KG1 (cell line): ENCODE data around the gene SETD1B.
A peak's percentile ranks its signal among the peaks of the same experiment; 100 is the strongest.
"Not testable (repeated sequence)": the region's sequence is repeated elsewhere in the genome, so short reads cannot be mapped to it uniquely, and the experiment has no call there.

Experiments used
- DNase-seq: peaks from one replicate; lab custom pipeline; 2025; lab: John Stamatoyannopoulos, UW

SETD1B gene

DNA sequence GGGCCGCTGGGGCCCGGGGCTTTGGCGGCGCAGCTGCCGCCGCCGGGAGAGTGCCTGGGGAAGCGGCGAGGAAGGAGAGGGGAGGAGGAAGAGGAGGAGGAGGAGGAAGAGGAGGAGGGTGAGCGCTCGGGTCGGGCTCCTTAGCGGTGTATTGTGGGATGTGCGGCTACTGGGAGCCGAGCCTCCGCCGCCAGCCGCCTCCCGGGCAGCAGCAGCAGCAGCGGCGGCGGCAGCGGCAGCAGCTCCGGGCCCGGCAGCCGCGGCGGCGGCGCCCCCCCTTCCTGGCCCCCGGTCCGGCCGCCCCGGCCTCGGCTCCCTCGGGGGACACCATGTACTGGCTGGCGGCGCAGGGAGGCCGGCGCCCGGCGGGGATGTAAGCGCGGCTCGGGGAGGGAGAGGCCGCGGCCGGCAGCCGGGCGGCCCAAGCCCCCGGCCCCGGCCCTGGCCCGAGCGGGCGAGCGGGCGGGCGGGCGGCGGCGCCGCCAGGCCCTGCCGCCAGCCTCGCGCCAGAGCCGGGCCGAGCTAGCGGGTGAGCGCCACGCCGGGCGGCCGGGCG, at the start of gene SETD1B:
TSS of gene SETD1B (plus strand) at position 149 of the 556 bp plus-strand sequence. CDS start 729 bp downstream, outside the sequence.
- no peak for DNase-seq

DNA sequence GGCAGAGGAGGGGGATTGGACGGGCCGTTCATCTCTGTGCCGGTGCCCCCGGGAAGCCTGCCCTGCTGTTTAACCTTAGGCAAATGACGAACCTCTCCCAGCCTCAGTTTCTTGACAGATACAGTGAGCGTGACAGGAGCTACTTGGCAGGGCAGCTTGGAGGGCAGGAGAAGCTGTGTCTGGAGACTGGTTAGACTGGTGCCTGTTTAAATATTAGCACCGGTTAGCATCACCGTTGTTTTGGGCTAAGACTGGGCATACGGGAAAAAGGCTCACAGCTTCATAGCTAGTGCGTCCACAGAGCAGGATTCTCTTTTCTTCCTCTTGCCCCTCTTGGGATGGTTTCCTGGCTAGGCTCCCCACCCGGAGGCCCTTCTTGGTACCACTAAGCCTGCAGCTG, 49.0 kb upstream of the SETD1B start:
- no peak for DNase-seq

GRCh38 chr12:121755591-121755990, 48.2 kb upstream of the SETD1B start:
- DNase-seq = no peak

DNA sequence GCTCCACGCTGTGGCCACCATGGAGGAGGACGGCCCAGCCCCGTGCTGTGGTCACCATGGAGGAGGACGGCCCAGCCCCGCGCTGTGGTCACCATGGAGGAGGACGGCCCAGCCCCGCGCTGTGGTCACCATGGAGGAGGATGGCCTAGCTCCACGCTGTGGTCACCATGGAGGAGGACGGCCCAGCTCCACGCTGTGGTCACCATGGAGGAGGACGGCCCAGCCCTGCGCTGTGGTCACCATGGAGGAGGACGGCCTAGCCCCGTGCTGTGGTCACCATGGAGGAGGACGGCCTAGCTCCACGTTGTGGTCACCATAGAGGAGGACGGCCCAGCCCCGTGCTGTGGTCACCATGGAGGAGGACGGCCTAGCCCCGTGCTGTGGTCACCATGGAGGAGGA, 45.3 kb upstream of the SETD1B start:
- not testable (repeated sequence) for DNase-seq

GRCh38 chr12:121762269-121762668, 41.5 kb upstream of the SETD1B start:
- no peak for DNase-seq

GRCh38 chr12:121764808-121765207, 39.0 kb upstream of the SETD1B start:
- DNase-seq = no peak

DNA sequence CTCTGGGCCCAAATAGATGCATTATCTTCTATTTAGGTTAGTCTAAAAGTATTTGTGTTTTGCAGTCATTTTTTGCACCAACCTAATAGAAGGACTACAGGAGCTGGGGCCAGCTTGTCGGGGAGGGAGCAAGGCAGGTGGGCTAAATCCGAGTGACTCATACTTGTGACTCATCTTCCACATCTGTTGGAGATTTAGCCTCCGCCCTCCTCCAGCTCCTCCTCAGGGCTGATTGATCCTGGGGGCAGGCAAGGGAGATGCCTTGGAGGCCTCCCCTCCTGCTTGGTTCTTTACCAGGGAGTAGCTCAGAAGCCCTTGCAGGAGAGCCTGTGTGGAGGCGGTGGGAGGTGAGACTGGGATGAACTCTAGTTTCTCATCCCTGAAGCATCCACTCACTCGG, 38.2 kb upstream of the SETD1B start:
- no peak for DNase-seq

DNA sequence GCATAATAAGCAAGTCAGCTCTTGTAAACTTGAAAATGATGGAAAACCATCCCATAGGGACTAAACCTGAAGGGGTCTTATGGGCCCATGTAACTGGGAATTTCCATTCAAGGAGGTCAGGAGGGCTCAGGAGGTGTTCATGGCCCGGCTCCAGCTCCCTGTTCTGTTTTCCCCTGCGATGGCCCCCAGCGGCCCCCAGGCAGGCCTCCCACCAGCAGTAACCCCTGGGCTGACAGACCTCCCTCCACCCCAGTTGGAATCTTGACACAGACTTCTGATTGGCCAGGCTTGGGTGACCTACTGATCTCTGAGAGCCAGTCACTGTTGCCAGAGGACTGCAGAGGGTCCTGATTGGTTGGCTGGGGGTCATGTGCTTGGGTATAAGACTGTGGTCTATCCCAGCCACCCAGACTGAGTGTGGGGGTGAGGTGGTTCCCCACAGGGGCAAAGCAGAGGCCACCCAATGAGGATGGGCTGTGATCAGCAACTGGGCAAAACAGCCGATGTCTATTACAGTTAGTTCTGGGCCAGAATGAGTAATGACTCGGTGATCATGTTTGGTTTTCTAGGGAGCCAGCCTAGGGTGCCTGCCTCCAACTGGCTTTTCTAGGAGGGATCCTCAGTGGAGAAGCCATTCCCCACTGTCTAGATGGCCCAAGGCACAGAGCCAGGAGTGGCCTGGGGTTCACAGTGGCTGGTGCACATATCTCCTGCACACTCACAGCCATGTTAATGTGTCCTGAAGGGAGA, 37.3 kb upstream of the SETD1B start:
- no peak for DNase-seq

- no peak for DNase-seq
These were observed 36.2 kb upstream of the SETD1B start for GRCh38 chr12:121767525-121768016.

GRCh38 chr12:121769297-121769830, 34.4 kb upstream of the SETD1B start:
- DNase-seq = no peak

DNA sequence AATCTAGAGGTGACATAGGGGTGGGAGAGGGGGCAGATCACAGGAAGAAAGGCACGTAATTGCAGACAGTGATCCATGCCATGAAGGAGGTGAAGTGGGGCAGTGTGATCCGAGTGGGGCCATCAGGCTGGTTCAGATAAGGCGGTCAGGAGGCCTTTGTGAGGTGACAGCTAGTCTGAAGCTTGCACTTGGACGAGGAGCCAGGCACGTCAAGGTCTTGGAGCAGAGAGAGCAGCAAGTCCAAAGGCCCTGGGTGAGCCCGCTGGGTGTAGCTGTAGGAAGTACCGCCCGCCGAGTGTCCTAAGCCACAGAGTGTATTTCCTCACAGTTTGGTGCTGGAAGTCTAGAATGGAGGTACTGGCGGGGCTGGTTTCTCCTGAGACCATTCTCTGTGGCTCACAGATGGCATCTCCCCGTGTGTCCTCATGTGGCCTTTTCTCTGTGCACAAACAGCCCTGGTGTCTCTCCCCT, 33.9 kb upstream of the SETD1B start:
- no peak for DNase-seq

GRCh38 chr12:121770388-121770787, 33.4 kb upstream of the SETD1B start:
- no peak for DNase-seq

- no peak for DNase-seq
These were observed 32.8 kb upstream of the SETD1B start for GRCh38 chr12:121770813-121771625.

DNA sequence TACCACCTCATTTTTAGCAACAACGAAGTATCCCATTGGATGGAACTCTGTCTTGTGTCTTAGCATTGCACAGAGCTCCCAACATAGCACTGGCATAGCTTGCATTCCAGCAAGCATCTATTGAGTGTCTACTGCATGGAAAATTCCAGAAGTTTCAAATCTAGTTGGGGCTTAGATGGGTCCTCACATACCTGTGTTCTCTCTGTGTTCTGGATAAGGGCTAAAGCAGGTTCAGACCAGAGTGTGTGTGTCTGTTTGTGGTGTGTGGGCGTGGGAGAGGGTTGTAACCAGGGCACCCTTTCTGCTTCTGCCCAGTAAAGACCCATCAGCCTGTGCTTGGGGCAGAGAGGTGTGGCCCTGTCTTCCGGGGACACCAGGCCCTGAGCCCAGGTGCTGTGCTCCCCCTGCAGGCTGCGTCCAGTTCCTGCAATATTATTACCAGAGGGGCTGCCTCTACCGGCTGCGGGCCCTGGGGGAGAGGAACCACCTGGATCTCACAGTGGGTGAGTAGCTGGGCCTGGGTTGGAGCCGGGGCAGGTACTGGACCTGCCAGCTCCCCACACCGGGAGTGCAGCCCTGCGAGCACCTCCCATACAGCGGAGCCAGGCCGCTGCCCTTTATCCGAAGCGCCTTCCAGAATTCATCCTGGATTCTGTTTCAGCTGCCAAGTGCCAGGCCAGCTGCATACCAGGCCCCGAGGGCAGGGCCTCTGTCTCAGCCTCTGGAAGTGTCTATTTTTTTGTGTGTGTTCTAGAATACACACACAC, 30.6 kb upstream of the SETD1B start:
- peak; percentile 19 for DNase-seq

DNA sequence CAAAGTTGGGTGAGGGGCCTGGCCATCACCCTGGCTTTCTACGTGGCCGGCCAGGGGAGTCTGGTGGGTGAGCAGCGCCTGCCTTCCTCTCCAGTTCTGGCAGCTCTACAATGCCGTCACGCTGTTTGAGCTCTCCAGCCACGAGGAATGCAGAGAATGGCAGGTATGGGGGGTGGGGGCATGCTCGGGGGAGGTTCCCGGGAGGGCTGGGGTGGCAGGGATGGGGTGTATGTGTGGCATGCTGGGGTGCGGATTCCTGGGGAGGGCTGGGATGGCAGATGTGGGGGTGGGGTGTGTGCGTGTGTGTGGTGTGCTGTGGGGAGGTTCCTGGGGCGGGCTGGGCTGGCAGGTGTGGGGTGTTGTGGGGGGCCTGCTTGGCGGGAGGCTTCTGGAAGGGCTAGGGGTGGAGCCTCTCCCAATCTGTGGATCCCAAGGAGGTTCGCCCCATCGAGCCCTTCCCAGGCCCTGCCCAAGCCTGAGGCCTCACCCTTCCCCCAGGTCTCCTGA, 28.8 kb upstream of the SETD1B start:
- no peak for DNase-seq

- DNase-seq = no peak
These were observed 28.3 kb upstream of the SETD1B start for GRCh38 chr12:121775501-121775900.

DNA sequence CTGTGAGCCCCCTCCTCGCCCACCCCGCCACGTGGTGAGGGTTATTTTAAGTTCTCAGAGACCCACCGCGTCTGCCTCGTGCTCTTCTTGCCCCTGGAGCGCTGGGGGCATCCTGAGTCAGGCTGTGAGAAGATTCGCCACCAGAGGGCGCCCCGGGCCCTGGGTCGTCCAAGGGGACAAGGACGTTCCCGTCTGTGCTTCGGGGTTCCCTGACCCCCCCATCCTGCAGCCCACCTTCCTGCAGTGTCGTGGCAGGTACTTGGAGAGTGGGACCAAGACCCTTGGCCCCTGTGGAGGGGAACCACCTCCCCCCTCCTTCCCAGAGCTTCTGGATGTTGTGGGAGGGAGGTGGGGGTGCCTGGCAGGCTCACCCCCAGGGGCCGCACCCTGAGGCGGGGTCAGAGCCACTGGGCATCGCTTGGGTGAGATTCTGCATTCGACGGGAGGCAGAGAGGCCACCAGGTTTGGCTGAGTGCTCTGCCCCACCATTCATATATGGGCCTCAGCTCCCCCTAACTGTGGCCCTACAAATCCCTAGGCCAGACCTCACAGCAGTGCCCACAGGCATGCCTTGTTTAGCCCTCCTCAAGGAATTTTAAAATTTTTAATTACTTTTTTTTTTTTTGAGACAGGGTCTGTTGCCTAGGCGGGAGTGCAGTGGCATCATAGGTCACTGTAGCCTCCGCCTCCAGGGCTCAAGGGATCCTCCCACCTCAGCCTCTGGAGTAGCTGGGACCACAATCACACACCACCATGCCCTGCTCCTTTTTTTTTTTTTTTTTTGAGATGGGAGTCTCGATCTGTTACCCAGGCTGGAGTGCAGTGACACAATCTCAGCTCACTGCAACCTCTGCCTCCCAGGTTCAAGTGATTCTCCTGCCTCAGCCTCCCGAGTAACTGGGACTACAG, 27.4 kb upstream of the SETD1B start:
- peak; percentile 37 for DNase-seq

- DNase-seq = no peak
These were observed 25.0 kb upstream of the SETD1B start for GRCh38 chr12:121778567-121779421.

DNA sequence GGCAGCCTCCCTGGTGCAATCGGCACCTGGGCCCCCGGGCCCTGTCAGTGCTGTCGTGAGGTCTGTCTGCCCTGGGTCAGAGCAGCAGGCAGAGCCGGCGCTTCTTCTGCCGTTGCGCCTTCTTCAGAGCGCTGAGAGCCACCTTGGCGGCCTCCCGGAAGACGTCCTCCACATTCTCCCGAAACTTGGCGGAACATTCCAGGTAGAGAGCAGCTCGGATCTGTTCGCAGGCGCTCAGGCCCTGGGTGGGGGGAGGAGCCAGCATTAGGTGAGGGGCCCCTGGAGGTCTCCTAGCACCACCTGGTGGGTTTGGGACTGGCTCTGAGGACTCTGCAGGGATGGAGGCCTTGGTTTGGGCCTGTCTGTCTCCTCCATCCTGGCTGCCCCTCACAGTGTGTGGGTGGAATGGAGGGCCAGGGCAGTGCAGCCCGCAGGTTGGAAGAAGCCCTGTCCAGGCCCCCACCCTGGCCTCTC, 24.4 kb upstream of the SETD1B start:
- DNase-seq = no peak
